IPS-18c (cell line): ENCODE data around the gene PAK4.

ENCODE experiments used
- H3K4me3 ChIP-seq: 2 replicates; pipeline ENCODE4 v1.7.0; 2013; ENCODE audit warnings: low read depth, mild to moderate bottlenecking, low read length, moderate library complexity; ENCODE audit not compliant: insufficient read depth
- H3K9me3 ChIP-seq: one replicate; pipeline ENCODE4 v1.6.1; 2013; ENCODE audit warnings: mild to moderate bottlenecking, low read length, moderate library complexity; ENCODE audit not compliant: control insufficient read depth, insufficient read depth

Gene PAK4

DNA sequence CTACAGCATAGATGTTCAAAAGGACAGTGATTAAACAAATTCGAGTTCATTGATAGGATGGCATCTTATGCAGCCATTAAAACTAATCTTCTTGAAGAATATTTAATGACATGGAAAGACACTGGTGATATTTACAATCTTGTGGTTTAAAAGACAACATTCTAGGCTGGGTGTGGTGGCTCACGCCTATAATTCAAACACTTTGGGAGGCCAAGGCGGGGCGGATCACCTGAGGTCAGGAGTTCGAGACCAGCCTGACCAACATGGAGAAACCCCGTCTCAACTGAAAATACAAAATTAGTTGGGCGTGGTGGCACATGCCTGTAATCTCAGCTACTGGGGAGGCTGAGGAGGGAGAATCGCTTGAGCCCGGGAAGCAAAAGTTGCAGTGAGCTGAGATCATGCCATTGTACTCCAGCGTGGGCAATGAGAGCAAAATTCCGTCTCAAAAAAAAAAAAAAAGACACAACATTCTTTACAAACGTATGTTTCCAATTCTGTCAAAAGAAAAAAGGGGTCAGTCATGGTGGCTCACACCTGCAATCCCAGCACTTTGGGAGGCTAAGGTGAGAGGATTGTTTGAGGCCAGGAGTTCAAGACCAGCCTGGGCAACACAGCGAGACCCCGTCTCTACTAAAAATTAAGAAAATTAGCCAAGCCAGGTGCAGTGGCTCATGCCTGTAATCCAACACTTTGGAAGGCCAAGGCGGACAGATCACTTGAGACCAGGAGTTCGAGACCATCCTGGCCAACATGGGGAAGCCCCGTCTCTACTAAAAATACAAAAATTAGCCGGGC lies 2.5 kb upstream of the PAK4 start:
- Histone ChIP-seq H3K4me3 (no peak overlapping the region), H3K9me3 (no peaks in the 10 kb centered on the region)

DNA sequence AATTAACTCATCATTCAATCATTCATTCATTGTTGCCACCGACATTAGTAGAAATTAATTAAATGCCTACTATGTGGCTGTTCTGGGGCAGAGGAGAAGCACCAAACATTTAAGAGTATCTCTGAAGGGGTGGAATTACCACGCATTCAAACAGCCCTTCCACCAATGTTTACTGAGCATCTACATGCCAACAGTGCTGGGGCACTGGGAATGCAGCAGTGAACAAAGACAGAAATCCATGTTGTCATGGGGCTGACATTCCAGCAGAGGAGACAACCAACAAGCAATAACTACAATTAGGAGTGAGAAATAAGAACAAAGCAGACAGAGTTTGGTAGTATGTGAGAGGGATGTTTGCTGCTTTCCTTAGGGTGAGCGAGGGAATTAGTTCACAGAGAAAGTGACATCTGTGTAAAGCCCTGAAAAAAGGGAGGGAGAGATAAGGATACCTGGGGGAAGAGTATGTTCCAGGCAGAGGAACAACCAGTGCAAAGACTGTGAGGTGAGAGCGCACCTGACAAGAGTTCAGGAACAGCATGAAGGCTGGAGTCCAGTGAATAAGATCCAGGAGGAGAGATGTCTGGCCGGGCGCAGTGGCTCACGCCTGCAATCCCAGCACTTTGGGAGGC lies 1.3 kb upstream of the PAK4 start:
- Histone ChIP-seq H3K9me3 (no peaks in the 10 kb centered on the region), H3K4me3 (no peak overlapping the region)

DNA sequence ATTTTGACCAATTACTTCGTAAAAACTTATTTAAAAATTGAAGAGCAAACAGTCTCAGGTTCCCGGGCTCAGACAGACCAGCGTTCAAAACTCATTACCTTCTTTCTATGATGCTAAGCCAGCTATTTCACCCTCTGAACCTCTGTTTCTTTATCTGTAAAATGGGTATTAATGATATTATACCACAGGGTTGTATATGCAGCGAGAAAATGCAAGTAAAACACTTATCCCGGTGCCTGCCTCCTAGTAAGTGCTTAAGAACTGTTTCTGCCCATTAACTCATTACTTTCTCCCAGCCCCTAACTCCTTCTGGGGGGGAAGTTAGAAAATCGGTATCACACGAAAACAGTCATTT lies 410 bp upstream of the PAK4 start:
- Histone ChIP-seq H3K4me3 (no peak overlapping the region), H3K9me3 (no peaks in the 10 kb centered on the region)

DNA sequence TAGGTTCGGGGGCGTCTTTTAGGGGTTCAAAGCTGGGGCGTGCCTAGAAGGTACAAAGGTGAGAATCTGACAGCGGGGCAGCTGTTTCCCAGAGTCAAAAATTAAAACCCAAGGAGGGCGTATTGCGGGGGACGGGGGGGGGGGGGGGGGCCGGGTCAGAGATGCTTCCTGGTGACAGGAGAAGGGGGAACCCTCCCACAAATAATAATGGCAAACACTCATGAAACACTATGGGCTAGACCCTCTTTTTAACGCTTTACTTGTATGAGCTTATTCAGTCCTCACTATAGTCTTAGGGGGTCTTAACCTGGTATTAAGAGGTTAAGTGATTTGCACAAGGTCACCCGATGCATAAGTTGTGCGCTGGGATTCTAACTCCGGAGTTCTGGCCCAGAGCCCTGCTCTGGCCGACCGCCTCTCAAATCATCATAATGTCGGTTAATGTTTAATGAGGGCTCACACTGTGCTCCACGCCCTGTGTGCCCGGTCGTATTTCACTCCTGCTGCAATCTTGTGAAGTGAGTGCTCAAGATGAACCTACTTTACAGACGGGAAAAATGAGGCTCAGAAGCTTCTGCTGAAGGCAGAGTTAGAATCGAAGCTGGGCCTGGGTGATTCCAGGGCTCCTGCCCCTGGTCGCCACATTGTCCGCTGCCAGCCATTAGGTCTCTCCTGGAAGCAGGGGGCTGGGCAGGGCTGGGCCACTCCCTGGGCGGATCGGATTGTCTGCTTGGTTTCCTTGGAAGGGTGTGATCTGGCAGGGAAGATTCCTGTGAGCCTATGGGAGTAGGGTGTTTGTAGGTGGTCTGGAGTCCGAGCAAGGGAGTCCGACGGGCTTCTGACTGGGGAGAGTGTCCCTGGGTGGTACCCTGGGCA lies 964 bp downstream of the PAK4 start:
- H3K9me3 ChIP-seq, result no peaks in the 10 kb centered on the region
- H3K4me3 ChIP-seq, result peak overlapping the region; percentile 94

DNA sequence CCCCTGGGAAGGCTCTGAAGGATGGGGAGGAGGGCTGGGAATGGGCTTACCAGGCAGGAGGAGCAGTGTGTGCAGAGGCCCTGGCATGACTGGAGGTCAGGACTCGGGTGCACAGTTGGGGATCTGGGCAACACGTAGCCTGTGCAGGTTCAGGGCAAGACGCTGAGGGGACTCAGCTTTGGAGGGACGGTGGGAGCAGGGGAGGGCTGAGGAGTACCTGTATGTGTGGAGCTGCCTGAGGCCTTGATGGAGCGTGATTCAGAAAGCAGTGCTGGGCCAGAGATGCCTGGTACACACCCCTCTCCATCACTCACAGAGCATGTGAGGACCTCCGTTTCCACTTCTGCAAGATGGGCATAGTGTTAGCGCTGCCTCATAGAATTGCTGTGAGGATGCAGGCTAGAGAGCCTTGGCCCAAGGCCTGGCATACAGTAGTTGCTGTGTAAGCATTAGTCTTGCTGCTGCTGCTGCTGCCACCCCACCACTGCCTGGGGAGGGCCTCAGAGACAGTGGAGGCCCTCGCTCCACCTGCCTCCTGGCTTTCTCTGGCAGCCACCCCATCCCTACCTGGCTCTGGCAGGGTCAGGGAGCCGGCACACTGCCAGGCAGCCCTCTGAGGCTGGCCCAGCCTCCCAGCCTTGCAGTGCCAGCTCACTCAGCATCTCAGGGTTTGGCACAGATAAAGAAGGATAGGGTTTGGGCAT lies 2.4 kb downstream of the PAK4 start:
- H3K9me3 ChIP-seq, result no peaks in the 10 kb centered on the region
- H3K4me3 ChIP-seq, result no peak overlapping the region

DNA sequence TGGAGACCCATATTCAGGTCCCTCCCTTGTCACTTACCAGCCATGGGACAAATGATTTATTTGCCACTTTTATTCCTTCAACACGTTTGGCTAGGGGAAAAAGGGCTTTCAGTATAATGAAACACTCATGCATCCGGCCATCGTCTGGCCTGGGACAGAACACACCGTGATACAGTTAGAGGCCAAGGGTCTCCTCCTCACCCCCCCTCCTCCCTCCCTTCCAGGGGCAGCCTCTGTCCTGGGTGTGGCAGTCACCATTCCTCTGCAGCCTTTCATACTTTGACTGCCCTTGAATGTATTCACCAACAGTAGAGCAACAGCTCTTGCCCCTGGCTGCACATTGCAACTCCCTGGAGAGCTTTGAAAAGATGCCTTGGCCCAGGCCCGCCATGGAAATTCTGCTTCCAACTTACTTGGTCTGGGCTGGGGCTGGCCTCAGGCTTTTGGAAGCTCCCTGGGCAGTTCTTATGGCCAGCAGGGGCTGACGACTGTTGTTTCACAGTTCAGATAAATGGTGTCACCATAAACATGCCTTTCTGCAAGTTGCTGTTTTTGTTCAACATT lies 3.0 kb downstream of the PAK4 start:
- no peaks in the 10 kb centered on the region for H3K9me3 ChIP-seq
- no peak overlapping the region for H3K4me3 ChIP-seq

DNA sequence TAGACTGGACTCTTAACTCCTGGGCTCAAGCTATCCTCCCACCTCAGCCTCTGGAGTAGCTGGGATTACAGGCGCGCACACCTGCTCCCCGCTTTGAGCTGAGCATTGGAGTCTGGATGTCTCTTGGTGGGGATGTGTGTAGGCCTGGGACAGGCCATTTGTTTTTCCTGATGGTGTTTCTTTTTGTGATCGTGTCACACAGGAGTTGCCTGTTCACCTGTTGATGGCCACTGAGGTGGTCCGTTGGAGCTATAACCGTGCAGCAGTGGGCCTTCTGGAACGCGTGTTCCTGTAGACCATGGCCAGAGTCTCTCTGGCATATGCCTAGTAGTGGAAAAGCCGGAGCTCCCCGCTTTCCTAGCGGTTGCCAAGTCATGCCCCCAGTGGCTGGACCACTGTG lies 3.5 kb downstream of the PAK4 start:
- no peaks in the 10 kb centered on the region for H3K9me3 ChIP-seq
- no peak overlapping the region for H3K4me3 ChIP-seq

DNA sequence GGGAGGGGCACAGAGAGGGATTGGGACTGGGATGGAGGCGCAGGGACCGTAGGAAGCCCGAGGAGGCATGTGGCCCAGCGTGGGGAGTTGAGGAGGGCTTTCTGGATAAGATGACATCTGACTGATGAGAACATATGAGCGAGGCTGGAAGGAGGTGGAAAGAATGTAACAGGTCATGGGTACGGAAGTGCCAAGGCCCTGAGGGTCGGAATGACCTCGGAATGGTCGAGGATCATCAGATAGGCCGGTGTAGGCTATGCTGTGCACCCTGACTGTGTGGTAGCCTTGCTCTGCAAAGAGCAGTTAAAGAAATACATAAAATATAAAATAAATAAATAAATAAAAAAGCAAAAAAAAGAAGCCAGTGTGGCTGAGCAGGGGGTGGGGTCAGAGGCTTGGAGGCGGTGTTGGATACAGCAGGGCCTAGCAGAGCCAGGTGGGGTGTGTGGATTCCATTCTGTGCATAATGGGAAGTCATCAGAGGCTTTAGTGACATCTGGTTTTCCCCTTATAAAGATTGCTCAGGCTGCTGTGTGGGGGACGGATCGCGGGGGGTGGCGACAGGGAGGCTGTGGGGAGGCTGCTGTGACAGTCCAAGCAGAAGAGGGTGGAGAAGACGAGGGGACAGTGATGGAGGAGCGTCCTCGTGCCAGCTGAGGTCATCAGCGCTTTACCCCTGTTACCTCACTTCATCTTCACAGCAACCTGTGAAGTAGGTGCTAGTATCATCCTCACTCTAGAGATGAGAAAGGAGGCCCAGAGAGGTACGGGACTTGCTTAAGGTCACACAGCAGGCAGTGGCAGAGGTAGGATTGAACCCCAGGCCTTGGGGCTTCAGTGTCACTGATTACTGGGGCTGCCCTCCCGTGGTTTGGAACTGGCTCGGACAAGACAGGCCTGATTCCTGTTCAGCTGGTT lies 5.0 kb downstream of the PAK4 start:
- H3K9me3 ChIP-seq, result no peaks in the 10 kb centered on the region

DNA sequence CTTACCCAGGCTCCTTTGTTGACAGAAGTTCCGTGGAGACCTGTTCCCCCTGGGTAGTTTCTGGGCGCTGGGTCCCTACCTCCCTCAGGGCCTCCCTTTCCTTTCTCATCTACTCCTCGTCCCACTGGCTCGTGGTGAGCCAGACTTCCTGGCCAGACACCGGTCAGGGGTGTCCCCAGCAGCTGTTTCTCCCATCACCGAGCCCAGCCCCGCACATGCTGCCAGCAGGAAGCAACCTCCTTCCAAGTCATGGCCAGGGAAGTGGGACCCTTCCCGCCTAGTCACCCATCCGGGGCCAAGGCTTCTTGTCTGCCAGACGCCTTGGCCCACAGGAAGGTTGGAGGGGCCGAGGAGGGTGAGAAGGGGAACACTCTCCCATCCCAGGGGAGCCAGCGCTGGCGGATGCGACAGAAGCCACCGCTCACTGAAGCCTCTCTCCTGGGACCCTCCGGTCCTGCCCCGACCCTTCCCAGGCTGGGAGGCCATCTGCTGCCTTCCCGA lies 5.7 kb downstream of the PAK4 start:
- Histone ChIP-seq H3K9me3 (no peaks in the 10 kb centered on the region), H3K4me3 (no peak overlapping the region)

More for the DNA sequence above, 5.0 kb downstream of the PAK4 start:
- no peak overlapping the region for H3K4me3 ChIP-seq

DNA sequence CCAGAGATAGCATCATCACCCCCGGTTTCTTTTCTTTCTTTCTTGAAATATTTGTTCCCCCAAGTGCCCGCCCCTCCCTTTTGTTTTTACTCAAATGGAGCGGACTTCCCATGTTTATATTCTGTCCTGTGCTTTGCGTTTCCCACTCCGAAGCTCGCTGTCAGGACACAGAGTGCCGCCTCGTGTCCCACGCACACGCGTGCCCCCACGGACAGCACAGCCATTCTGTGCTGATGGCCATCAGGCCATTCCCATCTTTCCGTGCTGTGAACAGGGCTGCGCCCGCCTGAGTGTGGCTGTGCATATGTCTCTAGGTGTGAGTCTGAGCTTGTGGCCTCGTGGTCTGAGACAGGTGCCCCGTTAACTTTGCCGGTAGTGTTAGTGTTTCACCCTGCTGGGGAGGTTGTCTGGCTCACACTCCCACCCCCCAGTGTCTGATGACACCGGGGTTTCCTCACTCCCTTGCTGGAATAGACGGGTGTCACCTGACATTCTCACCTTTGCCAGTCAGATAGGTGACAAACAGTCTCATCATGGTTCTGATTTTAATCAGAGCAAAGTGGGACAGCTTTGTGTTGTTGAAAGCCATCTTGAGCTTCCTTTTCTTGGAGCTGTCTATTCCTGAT lies 6.9 kb downstream of the PAK4 start:
- H3K9me3 ChIP-seq, result no peaks in the 10 kb centered on the region
- H3K4me3 ChIP-seq, result no peak overlapping the region

DNA sequence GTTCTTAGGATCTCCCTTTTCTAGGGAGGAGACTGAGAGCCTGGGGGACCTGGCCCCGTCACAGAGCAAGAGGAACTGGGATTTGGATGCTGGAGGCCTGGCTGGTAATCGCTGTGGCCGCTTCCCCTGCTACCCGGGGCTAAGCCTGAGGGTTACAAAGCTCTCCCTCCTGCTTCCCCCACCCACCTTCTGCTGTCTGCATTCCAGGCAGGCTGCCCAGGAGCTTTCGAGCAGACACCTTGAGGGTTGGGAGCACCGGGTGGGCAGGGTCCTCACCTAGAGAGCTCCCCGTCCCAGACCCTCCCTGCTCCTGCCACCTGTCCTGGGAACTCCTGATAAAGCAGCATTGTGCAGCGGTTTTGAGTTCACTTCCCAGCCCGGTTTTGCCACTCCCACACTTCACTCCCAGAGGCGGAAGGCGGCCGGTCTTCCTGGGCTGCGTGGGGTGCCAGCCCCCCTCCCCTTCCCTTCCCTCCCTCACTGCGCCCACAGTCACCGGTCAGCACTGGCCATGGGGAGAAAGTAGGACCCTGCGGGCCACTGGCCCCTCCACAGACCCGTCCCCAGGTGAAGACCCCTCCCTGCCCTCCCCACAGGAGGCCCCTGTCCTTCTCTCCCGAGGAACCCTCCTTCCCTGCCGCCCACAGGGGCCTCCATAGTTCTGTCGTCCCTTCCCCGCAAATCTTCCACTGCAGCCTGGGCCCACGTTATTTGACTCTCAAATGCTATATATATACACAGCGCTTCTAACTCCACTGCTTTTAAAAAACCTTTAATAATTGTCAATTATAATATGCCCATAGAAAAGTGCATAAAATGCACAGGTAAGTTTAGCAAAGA lies 8.1 kb downstream of the PAK4 start:
- H3K9me3 ChIP-seq, result no peaks in the 10 kb centered on the region
- H3K4me3 ChIP-seq, result peak overlapping the region; percentile 20; the same call in 1 of the 2 replicates

DNA sequence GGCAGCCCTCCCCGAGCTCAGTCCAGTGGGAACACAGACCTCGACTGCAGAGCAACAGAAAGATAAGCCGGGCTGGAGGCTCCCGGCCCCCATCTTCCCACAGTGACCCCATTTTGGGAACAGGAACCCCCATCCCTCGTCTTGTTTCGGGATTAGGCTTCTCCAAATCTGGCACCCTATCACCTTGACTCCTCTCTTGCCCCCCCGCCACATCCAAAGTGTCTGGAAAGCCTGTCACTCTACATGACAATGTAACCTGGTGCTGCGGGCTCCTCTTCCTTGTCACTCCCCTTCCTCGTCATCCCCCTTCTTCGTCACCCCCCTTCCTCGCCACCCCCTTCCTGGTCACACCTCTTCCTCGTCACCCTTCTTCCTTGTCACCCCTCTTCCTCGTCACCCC lies 10.1 kb downstream of the PAK4 start:
- Histone ChIP-seq H3K4me3 (no peak overlapping the region), H3K9me3 (no peaks in the 10 kb centered on the region)

DNA sequence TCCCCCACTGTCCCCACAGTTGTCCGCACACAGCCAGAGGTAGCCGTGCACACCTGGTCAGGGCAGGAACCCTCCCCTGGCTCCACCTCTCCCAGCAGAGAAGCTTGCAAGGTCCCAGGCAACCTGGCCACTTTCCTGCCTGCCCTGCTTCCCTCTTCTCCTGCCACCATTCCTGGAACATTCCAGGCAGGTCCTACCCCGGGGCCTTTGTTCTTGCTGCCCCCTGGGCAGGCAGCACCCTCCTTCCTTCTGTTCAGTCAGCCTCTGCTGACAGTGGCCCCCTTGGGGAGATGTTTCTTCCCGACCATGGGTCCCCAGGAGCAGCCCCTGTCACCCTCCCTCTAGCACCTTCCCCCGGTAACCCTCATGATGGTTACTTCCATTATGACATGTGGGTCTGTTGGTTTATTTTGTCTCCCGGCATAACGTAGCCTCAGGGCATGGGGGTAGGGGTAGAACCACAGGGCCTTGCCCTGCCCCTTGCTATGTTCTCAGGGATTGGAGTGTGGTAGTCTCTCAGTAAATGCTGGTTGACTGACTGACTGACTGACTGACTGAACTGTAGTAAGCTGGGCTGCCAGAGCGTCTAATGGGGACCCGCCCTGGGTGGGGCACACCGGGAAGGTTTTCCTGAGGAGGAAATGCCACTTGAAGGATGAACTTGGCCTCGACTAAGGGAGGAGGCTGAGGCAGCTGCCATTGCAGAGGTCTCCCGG lies 10.8 kb downstream of the PAK4 start:
- no peaks in the 10 kb centered on the region for H3K9me3 ChIP-seq

DNA sequence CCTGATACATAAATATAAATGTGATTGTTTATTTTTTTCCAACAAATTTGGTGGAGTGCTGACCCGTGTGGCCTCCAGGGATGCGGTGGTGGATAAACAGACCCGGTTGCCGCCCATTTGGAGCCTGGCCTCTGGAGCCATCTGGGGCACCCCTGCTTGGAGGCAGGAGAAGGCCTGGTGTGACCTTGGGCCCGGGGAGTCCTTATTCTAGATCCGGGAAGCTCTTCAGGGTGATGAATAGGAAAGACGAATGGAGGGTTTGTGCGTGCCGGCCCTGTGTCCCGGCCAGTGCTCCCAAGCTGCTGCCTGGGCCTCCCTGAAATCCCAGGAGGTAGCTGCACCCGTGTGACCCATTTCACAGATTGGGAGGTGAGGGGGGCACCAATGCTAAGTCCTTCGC lies 11.5 kb downstream of the PAK4 start:
- Histone ChIP-seq H3K9me3 (no peaks in the 10 kb centered on the region), H3K4me3 (no peak overlapping the region)

More for the DNA sequence above, 10.8 kb downstream of the PAK4 start:
- no peak overlapping the region for H3K4me3 ChIP-seq
